Fibroblast of upper back skin (primary cell): Measurements from ENCODE around the gene ULK4.
"Not testable (repeated sequence)": the region's sequence is repeated elsewhere in the genome, so short reads cannot be mapped to it uniquely, and the experiment has no call there.

Source experiments
- DNase-seq: peaks from one replicate; pipeline ENCODE4 v3.0.0-alpha.2; 2013

Gene ULK4

DNA sequence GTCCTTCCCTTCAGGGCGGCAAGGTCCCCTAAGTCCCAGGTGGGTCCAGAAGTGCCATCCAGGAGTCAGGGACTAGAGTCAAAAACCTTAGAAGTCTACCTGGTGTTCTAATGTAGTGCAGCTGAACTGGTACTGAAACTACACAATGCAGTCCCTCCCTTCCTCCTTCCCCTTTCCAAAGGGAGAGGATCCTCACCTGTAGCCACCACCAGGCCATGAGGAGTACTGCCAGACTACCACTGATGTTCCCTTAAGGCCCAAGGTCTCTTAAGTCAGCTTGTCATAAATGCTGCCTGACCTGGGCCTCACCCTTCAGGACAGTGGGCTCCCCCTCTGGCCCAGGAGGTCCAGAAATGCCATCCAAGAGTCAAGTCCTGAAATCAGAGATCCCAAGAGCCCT is 98.9 kb downstream of the ULK4 start:
- DNase-seq = no peak

DNA sequence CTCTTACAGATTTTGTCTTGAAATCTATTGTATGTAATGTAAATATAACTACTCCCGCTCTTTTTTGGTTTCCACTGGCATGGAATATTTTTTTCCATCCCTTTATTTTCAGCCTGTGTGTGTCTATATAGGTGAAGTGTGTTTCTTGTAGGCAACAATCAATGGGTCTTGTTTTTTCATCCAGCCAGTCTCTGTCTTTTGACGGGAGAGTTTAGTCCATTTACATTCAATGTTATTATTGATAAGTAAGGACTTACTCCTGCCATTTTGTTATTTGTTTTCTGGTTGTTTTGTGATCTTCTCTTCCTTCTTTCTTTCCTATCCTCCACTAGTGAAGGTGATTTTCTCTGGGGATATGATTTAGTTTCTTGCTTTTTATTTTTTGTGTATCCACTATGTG is 101.4 kb downstream of the ULK4 start:
- not testable (repeated sequence) for DNase-seq

DNA sequence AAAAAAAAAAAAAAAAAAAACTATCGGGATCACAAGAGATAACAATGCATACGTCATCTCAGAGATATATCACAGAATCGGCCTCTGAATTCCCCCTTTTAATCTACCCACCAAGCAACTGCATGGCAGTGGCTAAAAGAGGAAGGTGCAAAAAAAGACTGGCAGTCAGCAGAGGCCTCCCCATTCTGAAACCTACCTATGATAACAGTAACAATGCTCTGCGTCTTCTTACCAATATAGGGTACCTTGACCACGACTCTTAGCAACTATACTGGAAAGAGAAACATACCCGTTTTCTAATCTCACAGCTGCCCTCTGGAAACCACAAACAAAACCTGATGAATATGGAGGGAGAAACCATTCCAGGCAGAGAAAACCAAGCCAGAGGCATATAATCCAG is 106.9 kb downstream of the ULK4 start:
- no peak for DNase-seq

DNA sequence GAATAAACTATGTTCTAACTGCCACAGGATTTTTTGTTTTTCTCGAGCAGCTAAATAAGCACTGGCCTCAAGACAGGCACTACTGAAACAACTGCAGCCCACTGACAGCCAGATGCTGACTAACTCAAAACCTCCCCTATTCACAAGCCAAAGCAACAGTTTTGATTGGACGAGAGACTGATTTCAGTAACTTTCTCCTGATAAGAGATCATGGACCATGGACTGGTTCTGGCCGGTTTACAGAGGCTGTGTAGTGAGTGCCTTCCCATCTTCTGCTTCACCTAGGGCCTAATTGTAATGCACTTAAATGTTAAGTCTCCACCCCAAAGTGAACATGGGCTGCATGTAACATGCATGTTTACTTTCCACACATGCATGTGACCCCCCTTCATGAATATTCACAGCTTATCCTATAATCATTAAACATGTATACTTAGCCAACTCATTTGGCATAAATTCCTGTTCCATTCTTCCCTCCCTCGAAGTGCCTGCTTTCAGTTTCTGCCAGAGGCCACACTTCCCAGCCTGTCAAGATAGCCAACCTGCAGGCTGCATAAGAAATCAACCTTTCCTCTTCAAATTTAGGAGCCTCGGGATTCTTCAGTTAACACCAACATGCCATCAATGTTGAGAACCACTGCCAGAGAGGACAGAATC is 108.2 kb downstream of the ULK4 start:
- no peak for DNase-seq

- DNase-seq = no peak
Measured at GRCh38 chr3:41848753-41849574, 112.9 kb downstream of the ULK4 start.

DNA sequence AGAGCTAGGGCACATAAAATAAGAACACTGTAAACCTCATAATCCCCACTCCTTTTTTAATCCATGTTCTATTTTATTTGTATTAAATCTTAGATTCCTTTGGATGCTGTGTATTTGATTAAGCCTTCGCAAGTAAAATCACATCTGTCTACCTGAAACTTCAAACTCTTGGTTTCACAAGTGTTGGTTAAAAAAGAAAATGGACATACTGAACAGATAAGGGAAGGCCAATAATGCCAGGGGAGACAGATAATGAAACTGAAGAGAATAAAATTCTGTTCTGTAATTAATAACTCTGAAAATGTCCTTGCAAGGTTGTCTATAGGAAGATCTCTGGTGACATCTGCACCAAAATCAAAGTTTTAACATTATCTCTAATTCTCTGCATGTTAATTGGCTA is 114.2 kb downstream of the ULK4 start:
- DNase-seq = no peak

DNA sequence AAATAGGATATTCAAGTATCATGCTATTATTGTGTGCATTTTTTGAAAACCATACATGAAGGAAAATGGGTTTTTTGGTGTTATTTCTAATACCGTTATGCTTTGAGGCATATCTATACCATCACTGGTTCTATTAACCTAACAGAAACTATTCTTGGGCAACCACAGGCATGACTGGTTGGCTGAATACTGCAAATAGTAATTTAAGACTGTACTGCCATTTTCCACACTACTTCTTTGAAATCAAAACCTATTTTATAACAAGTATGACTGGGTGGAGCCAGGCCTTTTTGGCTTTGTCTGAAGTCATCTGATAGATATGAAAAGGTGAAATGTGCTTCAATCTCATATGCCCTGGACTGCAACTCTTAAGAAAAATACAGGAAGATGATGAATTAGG is 115.1 kb downstream of the ULK4 start:
- DNase-seq = peak; percentile 2

GRCh38 chr3:41845826-41846225 is 116.1 kb downstream of the ULK4 start:
- DNase-seq = no peak

- not testable (repeated sequence) for DNase-seq
Measured at GRCh38 chr3:41844256-41844655, 117.6 kb downstream of the ULK4 start.

DNA sequence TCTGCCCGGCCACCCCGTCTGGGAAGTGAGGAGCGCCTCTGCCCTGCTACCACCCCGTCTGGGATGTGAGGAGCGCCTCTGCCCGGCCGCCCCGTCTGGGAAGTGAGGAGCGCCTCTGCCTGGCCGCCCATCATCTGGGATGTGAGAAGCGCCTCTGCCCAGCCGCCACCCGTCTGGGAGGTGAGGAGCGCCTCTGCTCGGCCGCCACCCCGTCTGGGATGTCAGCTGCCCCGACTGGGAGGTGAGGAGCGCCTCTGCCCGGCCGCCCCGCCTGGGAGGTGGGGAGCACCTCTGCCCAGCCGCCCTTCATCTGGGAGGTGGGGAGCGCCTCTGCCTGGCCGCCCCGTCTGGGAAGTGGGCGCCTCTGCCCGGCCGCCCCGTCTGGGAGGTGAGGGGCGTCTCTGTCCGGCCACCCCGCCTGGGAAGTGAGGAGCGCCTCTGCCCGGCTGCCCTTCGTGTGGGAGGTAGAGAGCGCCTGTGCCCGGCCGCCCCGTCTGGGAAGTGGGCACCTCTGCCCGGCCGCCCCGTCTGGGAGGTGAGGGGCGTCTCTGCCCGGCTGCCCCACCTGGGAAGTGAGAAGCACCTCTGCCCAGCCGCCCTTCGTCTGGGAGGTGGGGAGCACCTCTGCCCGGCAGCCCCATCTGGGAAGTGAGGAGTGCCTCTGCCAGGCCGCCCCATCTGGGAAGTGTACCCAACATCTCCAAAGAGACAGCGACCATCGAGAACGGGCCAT is 120.8 kb downstream of the ULK4 start:
- not testable (repeated sequence) for DNase-seq

- DNase-seq = no peak
Measured at GRCh38 chr3:41836360-41837134, 125.4 kb downstream of the ULK4 start.

DNA sequence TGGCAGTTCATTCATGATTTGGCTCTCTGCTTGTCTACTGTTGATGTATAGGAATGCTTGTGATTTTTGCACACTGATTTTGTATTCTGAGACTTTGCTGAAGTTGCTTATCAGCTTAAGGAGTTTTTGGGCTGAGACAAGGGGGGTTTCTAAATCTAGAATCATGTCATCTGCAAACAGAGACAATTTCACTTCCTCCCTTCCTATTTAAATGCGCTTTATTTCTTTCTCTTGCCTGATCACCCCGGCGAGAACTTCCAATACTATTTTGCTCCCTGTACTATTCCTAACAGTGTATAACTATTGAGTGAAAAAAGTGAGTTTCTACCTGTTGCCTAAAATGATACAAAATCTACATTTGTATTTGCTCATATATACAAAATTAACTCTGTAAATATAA is 128.3 kb downstream of the ULK4 start:
- DNase-seq = no peak

DNA sequence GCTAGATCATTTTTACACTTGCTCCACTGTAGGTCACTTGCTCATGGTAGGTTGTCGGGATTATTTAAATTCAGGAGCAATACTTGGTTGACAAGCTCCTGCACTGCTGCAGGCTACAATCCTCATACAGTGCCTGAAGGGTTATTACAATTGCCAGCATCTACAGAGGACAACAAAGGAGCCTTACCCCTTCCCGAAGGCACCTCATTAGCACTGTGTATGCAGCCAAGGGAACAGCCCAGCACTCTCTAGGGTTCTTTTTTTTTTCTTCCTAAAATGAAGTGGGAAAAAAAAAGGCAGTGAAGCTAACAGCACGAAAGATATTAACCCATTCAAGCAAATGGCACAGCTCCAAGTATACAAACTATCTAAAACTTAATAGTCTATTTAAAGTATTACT is 142.7 kb downstream of the ULK4 start:
- no peak for DNase-seq

- DNase-seq = no peak
Measured at GRCh38 chr3:41808618-41809017, 153.3 kb downstream of the ULK4 start.

- peak; percentile 81 for DNase-seq
Measured at GRCh38 chr3:41808152-41808551, 153.8 kb downstream of the ULK4 start.

DNA sequence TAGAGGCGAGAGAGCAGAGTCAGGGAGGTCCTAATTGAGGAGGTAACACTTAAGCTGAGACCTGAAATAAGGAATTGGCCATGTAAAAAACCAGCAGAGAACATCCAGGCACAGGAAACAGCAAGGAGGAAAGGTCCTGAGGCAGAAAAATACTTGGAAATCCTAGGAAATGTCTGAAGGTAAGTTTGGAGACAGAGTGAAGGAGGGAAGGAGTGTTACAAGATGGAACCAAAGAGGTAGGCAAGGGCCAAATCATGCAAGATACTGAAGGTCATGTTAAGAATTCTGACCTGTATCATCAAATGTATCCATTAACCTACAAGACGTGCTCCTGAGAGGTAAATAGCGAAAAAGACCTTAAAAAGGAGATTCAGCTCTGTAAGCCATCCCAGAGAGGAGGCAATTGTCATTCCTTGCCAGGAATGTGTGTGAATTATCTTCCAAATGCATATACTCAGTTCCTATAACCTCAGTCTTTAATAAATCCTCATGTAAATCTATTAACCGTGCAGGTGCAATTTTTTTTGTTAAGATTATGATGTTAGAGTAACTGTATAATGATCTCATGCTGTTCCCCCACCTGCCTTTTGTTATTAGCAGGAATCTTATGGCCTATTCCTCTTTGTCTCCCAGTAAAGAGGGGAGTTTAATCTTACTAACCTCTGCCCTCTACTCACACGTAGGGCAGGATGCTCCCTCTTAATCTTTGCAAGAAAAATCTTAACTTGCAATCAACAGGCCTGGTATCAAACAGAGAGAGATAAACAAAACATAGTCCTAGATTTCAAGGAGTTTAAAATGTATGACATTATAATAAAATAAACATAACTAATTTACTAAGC is 166.9 kb downstream of the ULK4 start:
- no peak for DNase-seq

- DNase-seq = no peak
Measured at GRCh38 chr3:41792806-41793205, 169.1 kb downstream of the ULK4 start.

GRCh38 chr3:41769106-41769505 is 192.8 kb downstream of the ULK4 start:
- no peak for DNase-seq

GRCh38 chr3:41768363-41768762 is 193.5 kb downstream of the ULK4 start:
- no peak for DNase-seq

- not testable (repeated sequence) for DNase-seq
Measured at GRCh38 chr3:41762867-41763266, 199.0 kb downstream of the ULK4 start.

GRCh38 chr3:41753651-41754050 is 208.3 kb downstream of the ULK4 start:
- no peak for DNase-seq

DNA sequence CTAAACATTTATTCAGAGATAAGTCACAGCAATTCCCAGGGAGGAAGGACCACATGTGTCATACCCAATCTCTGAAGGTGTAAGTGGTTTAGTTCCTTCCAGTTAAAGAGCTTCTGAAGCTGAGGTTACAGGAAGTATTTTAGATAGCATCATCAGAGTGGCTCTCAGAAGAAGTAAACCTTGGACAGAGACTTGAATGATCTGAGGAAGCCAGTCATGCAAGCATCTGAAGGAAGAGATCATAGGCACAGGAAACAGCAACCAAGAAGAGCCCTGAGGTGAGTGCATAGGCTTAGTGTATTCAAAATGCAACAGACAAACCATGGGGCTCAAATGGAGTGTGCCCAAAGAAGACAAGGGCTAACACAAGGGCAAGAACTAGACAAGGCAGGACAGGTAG is 210.3 kb downstream of the ULK4 start:
- DNase-seq = no peak
